IMR-90 (cell line): ENCODE data around the gene RASIP1. TPM values are rescaled to one million over a fixed set of nuclear protein-coding genes. Genes with fewer than 3 reads are reported as not detected.
"Not testable (repeated sequence)": the region's sequence is repeated elsewhere in the genome, so short reads cannot be mapped to it uniquely, and the experiment has no call there.

Source experiments
- ATAC-seq: fragments of 200-7000 bp; cut with Tn5 transposase; 2 replicates; pipeline ENCODE4 v1.9.1; 2020; ENCODE audit warnings: low read depth, mild to moderate bottlenecking, moderate library complexity
- BruUV-seq: library from RNA; stranded (reverse); fragments of 400-500 nt; replicated peaks from 2 replicates; lab custom pipeline; 2021; lab: Mats Ljungman, UMichigan
- CTCF ChIA-PET: fragments of 300-600 bp; formaldehyde crosslinking; extraction: SDS; loops from one replicate; lab custom pipeline; 2021; ENCODE audit warnings: antibody characterized with exemption; lab: Yijun Ruan, JAX
- POLR2A ChIA-PET: fragments of 300-600 bp; sonication (Branson Sonifier 250); formaldehyde crosslinking; loops from one replicate; lab custom pipeline; 2022; ENCODE audit warnings: antibody characterized with exemption; ENCODE audit not compliant: unreplicated experiment; lab: Charles Lee
- DNase-seq: peaks from one replicate; pipeline ENCODE4 v3.0.0; 2013
- H2AFZ ChIP-seq: replicated peaks from 2 replicates; pipeline ENCODE3; 2013; ENCODE audit warnings: low read length, mild to moderate bottlenecking; ENCODE audit not compliant: poor library complexity
- H2AK5ac ChIP-seq: 2 replicates; pipeline ENCODE4 v1.6.1; 2013; ENCODE audit warnings: low read depth, low read length, inconsistent platforms
- H2AK9ac ChIP-seq: replicated peaks from 2 replicates; pipeline ENCODE3; 2013; ENCODE audit warnings: mild to moderate bottlenecking, low read depth, low read length, moderate library complexity; ENCODE audit not compliant: poor library complexity
- H2BK120ac ChIP-seq: 2 replicates; pipeline ENCODE4 v1.6.1; 2013; ENCODE audit warnings: low read depth, low read length, inconsistent platforms
- H2BK15ac ChIP-seq: 3 replicates; pipeline ENCODE4 v1.6.1; 2013; ENCODE audit warnings: low read depth, low read length, inconsistent platforms
- H2BK20ac ChIP-seq: 2 replicates; pipeline ENCODE4 v1.6.1; 2013; ENCODE audit warnings: low read depth, mild to moderate bottlenecking, inconsistent platforms, low read length, moderate library complexity
- H2BK5ac ChIP-seq: 2 replicates; pipeline ENCODE4 v1.6.1; 2013; ENCODE audit warnings: mild to moderate bottlenecking, low read depth, low read length, inconsistent platforms; ENCODE audit not compliant: poor library complexity, severe bottlenecking
- H3K14ac ChIP-seq: replicated peaks from 2 replicates; pipeline ENCODE4 v1.6.1; 2013; ENCODE audit warnings: low read depth, low read length, inconsistent platforms
- H3K18ac ChIP-seq: 2 replicates; pipeline ENCODE4 v1.6.1; 2013; ENCODE audit warnings: low read depth, low read length, control low read depth
- H3K23ac ChIP-seq: 2 replicates; pipeline ENCODE4 v1.6.1; 2013; ENCODE audit warnings: low read depth, low read length, inconsistent platforms
- H3K27ac ChIP-seq: 2 replicates; pipeline ENCODE4 v1.5.1; 2013; ENCODE audit warnings: mild to moderate bottlenecking, control low read depth, low read length; ENCODE audit not compliant: insufficient read depth
- H3K27me3 ChIP-seq: 2 replicates; pipeline ENCODE4 v1.6.1; 2013; ENCODE audit warnings: low read length; ENCODE audit not compliant: control insufficient read depth, insufficient read depth
- H3K36me3 ChIP-seq: 2 replicates; pipeline ENCODE4 v1.6.1; 2013; ENCODE audit warnings: low read length, mixed read lengths; ENCODE audit not compliant: control insufficient read depth, insufficient read depth
- H3K4ac ChIP-seq: 2 replicates; pipeline ENCODE4 v1.6.1; 2013; ENCODE audit warnings: low read depth, low read length, inconsistent platforms
- H3K4me1 ChIP-seq: 2 replicates; pipeline ENCODE4 v1.6.1; 2013; ENCODE audit warnings: low read length, mixed read lengths; ENCODE audit not compliant: control insufficient read depth, insufficient read depth
- H3K4me2 ChIP-seq: 2 replicates; pipeline ENCODE4 v1.6.1; 2013; ENCODE audit warnings: low read depth, mild to moderate bottlenecking, control low read depth, low read length, moderate library complexity
- H3K4me3 ChIP-seq: 2 replicates; pipeline ENCODE4 v1.5.1; 2013; ENCODE audit warnings: low read depth, mild to moderate bottlenecking, control low read depth, low read length, moderate library complexity; ENCODE audit not compliant: insufficient read depth
- H3K56ac ChIP-seq: 2 replicates; pipeline ENCODE4 v1.6.1; 2013; ENCODE audit warnings: low read length, inconsistent platforms; ENCODE audit not compliant: insufficient read depth; ENCODE audit errors: extremely low read depth
- H3K79me1 ChIP-seq, 2 experiments: 2 replicates each; pipeline ENCODE4 v1.6.1; 2013; ENCODE audit warnings: low read length in 2 of 2, inconsistent platforms in 1 of 2, low read depth in 1 of 2
- H3K9ac ChIP-seq: 2 replicates; pipeline ENCODE4 v1.6.1; 2013; ENCODE audit warnings: low read depth, low read length, control low read depth
- H3K9me1 ChIP-seq: 2 replicates; pipeline ENCODE4 v1.6.1; 2013; ENCODE audit warnings: low read length, inconsistent platforms; ENCODE audit not compliant: insufficient read depth
- H3K9me3 ChIP-seq: 2 replicates; pipeline ENCODE4 v1.6.1; 2013; ENCODE audit warnings: low read length; ENCODE audit not compliant: control insufficient read depth, insufficient read depth
- H4K20me1 ChIP-seq: 2 replicates; pipeline ENCODE4 v1.6.1; 2013; ENCODE audit warnings: low read length, inconsistent platforms; ENCODE audit not compliant: insufficient read depth
- H4K5ac ChIP-seq: 2 replicates; pipeline ENCODE4 v1.6.1; 2013; ENCODE audit warnings: mild to moderate bottlenecking, low read depth, low read length, control low read depth
- H4K8ac ChIP-seq, 2 experiments: 2 replicates each; pipeline ENCODE4 v1.6.1; 2013; ENCODE audit warnings: low read depth in 2 of 2, low read length in 2 of 2, control low read depth in 1 of 2, inconsistent platforms in 1 of 2
- H4K91ac ChIP-seq: 2 replicates; pipeline ENCODE4 v1.6.1; 2013; ENCODE audit warnings: low read depth, low read length, inconsistent platforms; ENCODE audit not compliant: insufficient read depth
- CEBPB ChIP-seq: IDR thresholded peaks from 2 replicates; pipeline ENCODE4 v1.6.1; 2012; ENCODE audit warnings: low read depth, low read length, improper control_type of control experiment
- WGBS, 2 experiments: methylation state at CpG; one replicate each; pipeline versions ENCODE4 v1.1.5 to v1.1.7; 2013; ENCODE audit warnings: missing lambda C conversion rate in 2 of 2; ENCODE audit not compliant: insufficient read length in 1 of 2; ENCODE audit errors: extremely low coverage in 2 of 2; 5-methylcytosine and 5-hydroxymethylcytosine counted together
- dilution Hi-C: fragments of 300-500 bp; cut with HindIII; formaldehyde crosslinking; loops from one replicate; pipeline ENCODE4 v1.14.3; 2018; ENCODE audit warnings: low sequenced_read_pairs; ENCODE audit not compliant: unreplicated experiment
- in situ Hi-C: fragments of 300-500 bp; cut with MboI; formaldehyde crosslinking; loops from 3 replicates; pipeline ENCODE4 v1.14.3; 2019; ENCODE audit warnings: low sequenced_read_pairs, inconsistent platforms, mixed read lengths
- intact Hi-C: fragments of 100-400 bp; cut with micrococcal nuclease; formaldehyde crosslinking; loops from 2 replicates; pipeline ENCODE4 v1.10.0; 2022
- polyA plus RNA-seq, 3 experiments: library from polyadenylated mRNA; depleted of rRNA; stranded (reverse); fragments of >200 nt; gene quantifications; 2 replicates each; pipeline ENCODE4 v1.2.3, GENCODE V29; 2012; ENCODE audit warnings: low replicate concordance in 1 of 3
- total RNA-seq: library from RNA; depleted of rRNA; stranded (reverse); fragments of >200 nt; gene quantifications from 2 replicates; pipeline ENCODE4 v1.2.3, GENCODE V29; 2012

Gene RASIP1
- total and polyA plus RNA-seq, 2 of the 4 experiments (the other 2 are of a cell fraction), result 0.18 to 0.51 TPM

GRCh38 chr19:48693629-48694028 is 46.8 kb downstream of the RASIP1 start:
- CTCF ChIA-PET, result not testable (repeated sequence)

More at GRCh38 chr19:48693629-48694028, 46.8 kb downstream of the RASIP1 start:
- H3K27ac ChIP-seq, H3K36me3 ChIP-seq, H2AK9ac ChIP-seq, H3K9me3 ChIP-seq, H4K20me1 ChIP-seq, H2BK20ac ChIP-seq, H2BK5ac ChIP-seq, H4K5ac ChIP-seq, H3K18ac ChIP-seq, ATAC-seq, H3K9me1 ChIP-seq, H4K8ac ChIP-seq, H3K23ac ChIP-seq, POLR2A ChIA-PET, intact Hi-C loops, in situ Hi-C loops, H3K4me1 ChIP-seq, dilution Hi-C loops, H3K79me1 ChIP-seq, H2AK5ac ChIP-seq, H3K4me2 ChIP-seq, H2BK120ac ChIP-seq, DNase-seq, H3K56ac ChIP-seq, H4K91ac ChIP-seq, H3K4ac ChIP-seq, H2AFZ ChIP-seq, H3K4me3 ChIP-seq, BruUV-seq, H3K14ac ChIP-seq, H3K9ac ChIP-seq, H2BK15ac ChIP-seq: not testable (repeated sequence)
- peaks cover 12% of the 10 kb centered on the region for H3K27me3 ChIP-seq
- peak; percentile 44 for TF ChIP-seq CEBPB
- WGBS, 2 experiments, result 75% methylated on average over 6 of the region's 9 CpGs; no CpG with 5 or more reads in 1 of the 2 experiments
